ENCODE results near the gene TFR2. TPM values are rescaled to one million over a fixed set of nuclear protein-coding genes. Genes with fewer than 3 reads are reported as not detected.

Gene TFR2
- total and polyA plus RNA-seq, 2 of the 4 experiments (the other 2 are of a cell fraction), result 0.18 to 0.50 TPM

DNA sequence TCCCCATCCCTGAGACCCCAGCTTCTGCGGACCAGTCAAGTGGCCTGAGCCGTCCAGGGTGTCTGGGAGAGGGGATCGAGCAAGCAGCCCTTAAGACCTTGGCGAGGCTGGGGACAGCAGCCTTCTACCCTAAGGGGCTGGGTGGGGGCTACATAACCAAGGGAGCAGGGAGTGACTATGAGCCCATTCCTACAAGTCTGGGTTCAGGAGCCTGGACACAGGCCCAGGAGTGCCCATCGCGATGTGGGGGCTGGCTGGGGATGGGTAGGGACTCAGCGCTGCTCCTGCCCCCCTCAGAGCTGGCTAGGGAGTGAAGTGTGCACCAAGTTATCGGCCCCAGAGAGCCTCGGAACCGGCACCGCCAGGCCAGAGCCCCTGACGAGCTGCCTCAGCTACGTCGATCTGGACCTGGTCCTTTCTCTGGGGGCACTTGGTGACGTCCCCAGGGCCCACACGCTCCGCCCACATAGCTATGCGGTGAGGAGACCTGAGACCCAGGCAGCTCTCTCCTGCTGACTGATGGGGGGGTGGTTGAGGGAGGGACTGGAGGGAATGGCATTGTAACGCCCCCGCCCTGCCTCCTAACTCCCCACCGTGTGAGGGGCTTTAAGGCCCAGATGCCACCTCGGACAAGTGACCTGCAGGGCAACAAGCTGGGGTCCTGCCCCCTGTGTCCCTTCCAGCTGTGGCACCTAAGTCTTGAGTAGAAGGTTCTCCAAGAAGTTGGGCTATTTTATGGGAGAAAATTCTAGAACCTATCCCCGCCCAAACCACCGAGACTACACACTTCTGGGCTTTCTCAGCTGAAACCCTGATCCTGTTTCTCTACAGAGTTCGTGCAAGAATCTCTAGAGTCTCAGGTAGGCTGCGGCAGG is 70.2 kb downstream of the TFR2 start:
- Histone ChIP-seq H2BK5ac (ENCODE audit: low read depth, low read length, poor library complexity, severe bottlenecking) (no peak overlapping the region), H3K23ac (ENCODE audit: low read depth, low read length) (no peak overlapping the region), H4K5ac (ENCODE audit: low read depth, low read length) (no peak overlapping the region), H3K27ac (ENCODE audit: insufficient read depth, low read length) (no peak overlapping the region), H3K14ac (replicated peaks; ENCODE audit: low read depth, low read length) (no peak overlapping the region), H2AFZ (replicated peaks; ENCODE audit: low read length, poor library complexity) (peak overlapping the region; percentile 63), H4K8ac (ENCODE audit: low read depth in 2 of 2, low read length in 2 of 2) (no peak overlapping the region), H2BK15ac (ENCODE audit: low read depth, low read length) (no peak overlapping the region), H3K9me1 (ENCODE audit: insufficient read depth, low read length) (peaks cover 4% of the 10 kb centered on the region; the same call in 1 of the 2 replicates), H3K4me1 (ENCODE audit: control insufficient read depth, insufficient read depth, low read length) (peaks cover 2% of the 10 kb centered on the region; the same call in 1 of the 2 replicates), H3K4ac (ENCODE audit: low read depth, low read length) (no peak overlapping the region), H3K27me3 (ENCODE audit: control insufficient read depth, insufficient read depth, low read length) (peaks cover 3% of the 10 kb centered on the region; the same call in 1 of the 2 replicates), H2BK20ac (ENCODE audit: low read depth, low read length) (no peak overlapping the region), H3K4me2 (ENCODE audit: low read depth, low read length) (no peak overlapping the region), H2BK120ac (ENCODE audit: low read depth, low read length) (no peak overlapping the region), H3K79me1 (ENCODE audit: low read depth in 1 of 2, low read length in 2 of 2) (0 out of 4 replicates have a peak, but pooled peaks cover 0 to 3% of the 10 kb centered on the region in 2 experiments), H3K56ac (ENCODE audit: extremely low read depth, insufficient read depth, low read length) (no peak overlapping the region), H3K36me3 (ENCODE audit: control insufficient read depth, insufficient read depth, low read length) (peaks cover 19% of the 10 kb centered on the region), H4K91ac (ENCODE audit: insufficient read depth, low read depth, low read length) (no peak overlapping the region), H4K20me1 (ENCODE audit: insufficient read depth, low read length) (no peaks in the 10 kb centered on the region), H3K18ac (ENCODE audit: low read depth, low read length) (no peak overlapping the region), H2AK5ac (ENCODE audit: low read depth, low read length) (no peak overlapping the region), H3K9me3 (ENCODE audit: control insufficient read depth, insufficient read depth, low read length) (no peaks in the 10 kb centered on the region), H3K4me3 (ENCODE audit: insufficient read depth, low read depth, low read length) (no peak overlapping the region), H3K9ac (ENCODE audit: low read depth, low read length) (no peak overlapping the region), H2AK9ac (replicated peaks; ENCODE audit: low read depth, low read length, poor library complexity) (no peak overlapping the region)
- ChIA-PET POLR2A (ENCODE audit: unreplicated experiment) (no interaction called here), CTCF (no interaction called here)
- in situ Hi-C loops (cut with MboI; ENCODE audit: low sequenced_read_pairs) (no loop called here), dilution Hi-C loops (cut with HindIII; ENCODE audit: low sequenced_read_pairs, unreplicated experiment) (no loop called here), intact Hi-C loops (cut with micrococcal nuclease) (no loop called here)
- WGBS, 2 experiments (ENCODE audit: extremely low coverage in 2 of 2, insufficient read length in 1 of 2), result 74% methylated on average over 5 of the region's 26 CpGs; no CpG with 5 or more reads in 1 of the 2 experiments
- ATAC-seq (ENCODE audit: low read depth), result no peak
- TF ChIP-seq, protein P1, sequence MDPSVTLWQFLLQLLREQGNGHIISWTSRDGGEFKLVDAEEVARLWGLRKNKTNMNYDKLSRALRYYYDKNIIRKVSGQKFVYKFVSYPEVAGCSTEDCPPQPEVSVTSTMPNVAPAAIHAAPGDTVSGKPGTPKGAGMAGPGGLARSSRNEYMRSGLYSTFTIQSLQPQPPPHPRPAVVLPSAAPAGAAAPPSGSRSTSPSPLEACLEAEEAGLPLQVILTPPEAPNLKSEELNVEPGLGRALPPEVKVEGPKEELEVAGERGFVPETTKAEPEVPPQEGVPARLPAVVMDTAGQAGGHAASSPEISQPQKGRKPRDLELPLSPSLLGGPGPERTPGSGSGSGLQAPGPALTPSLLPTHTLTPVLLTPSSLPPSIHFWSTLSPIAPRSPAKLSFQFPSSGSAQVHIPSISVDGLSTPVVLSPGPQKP (IDR thresholded peaks at IDR 0.05; ENCODE audit: borderline replicate concordance, low read depth, low read length), result no peak
- TF ChIP-seq MAZ (IDR thresholded peaks at IDR 0.05; ENCODE audit: borderline replicate concordance, low read depth, low read length), result no peak
- TF ChIP-seq MXI1 (IDR thresholded peaks at IDR 0.05; ENCODE audit: borderline replicate concordance, low read depth, low read length), result no peak
- no peak for TF ChIP-seq CTCF (conservative IDR thresholded peaks at IDR 0.05; ENCODE audit: low read depth, low read length)
- DNase-seq, result no peak
- BruUV-seq (replicated peaks), result no TSS peak

All from IMR-90 (cell line).